ENCODE measurements around the gene UGT2B17.

GRCh38 chr4:68490826-68491457 is 85.2 kb downstream of the UGT2B17 start:
- TF ChIP-seq, protein P1, sequence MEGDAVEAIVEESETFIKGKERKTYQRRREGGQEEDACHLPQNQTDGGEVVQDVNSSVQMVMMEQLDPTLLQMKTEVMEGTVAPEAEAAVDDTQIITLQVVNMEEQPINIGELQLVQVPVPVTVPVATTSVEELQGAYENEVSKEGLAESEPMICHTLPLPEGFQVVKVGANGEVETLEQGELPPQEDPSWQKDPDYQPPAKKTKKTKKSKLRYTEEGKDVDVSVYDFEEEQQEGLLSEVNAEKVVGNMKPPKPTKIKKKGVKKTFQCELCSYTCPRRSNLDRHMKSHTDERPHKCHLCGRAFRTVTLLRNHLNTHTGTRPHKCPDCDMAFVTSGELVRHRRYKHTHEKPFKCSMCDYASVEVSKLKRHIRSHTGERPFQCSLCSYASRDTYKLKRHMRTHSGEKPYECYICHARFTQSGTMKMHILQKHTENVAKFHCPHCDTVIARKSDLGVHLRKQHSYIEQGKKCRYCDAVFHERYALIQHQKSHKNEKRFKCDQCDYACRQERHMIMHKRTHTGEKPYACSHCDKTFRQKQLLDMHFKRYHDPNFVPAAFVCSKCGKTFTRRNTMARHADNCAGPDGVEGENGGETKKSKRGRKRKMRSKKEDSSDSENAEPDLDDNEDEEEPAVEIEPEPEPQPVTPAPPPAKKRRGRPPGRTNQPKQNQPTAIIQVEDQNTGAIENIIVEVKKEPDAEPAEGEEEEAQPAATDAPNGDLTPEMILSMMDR (IDR thresholded peaks at IDR 0.05; ENCODE audit: insufficient read depth, low read length): no peak
- TF ChIP-seq POLR2AphosphoS5 (IDR thresholded peaks at IDR 0.05; ENCODE audit: low read depth) (no peak), REST (IDR thresholded peaks at IDR 0.05; ENCODE audit: insufficient replicate concordance, low read depth) (no peak), GABPA (IDR thresholded peaks at IDR 0.05; ENCODE audit: low read depth) (no peak)

Data from HL-60 (cell line).